ENCODE results near the gene ZBP1.

The ZBP1 gene

GRCh38 chr20:57616143-57616951 is 3.9 kb downstream of the ZBP1 start:
- DNase-seq = no peak

GRCh38 chr20:57615445-57615811 is 4.8 kb downstream of the ZBP1 start:
- no peak for DNase-seq

GRCh38 chr20:57614490-57615444 is 5.5 kb downstream of the ZBP1 start:
- DNase-seq = no peak

GRCh38 chr20:57613481-57613921 is 6.7 kb downstream of the ZBP1 start:
- no peak for DNase-seq

GRCh38 chr20:57612916-57613315 is 7.3 kb downstream of the ZBP1 start:
- DNase-seq = no peak

GRCh38 chr20:57612436-57612835 is 7.8 kb downstream of the ZBP1 start:
- DNase-seq = no peak

GRCh38 chr20:57611586-57612311 is 8.5 kb downstream of the ZBP1 start:
- DNase-seq = no peak

GRCh38 chr20:57610261-57610952 is 9.8 kb downstream of the ZBP1 start:
- DNase-seq = no peak

- DNase-seq = no peak
These were observed 10.4 kb downstream of the ZBP1 start for GRCh38 chr20:57609842-57610167.

GRCh38 chr20:57609086-57609841 is 11.0 kb downstream of the ZBP1 start:
- no peak for DNase-seq

GRCh38 chr20:57608516-57608915 is 11.7 kb downstream of the ZBP1 start:
- DNase-seq = no peak

GRCh38 chr20:57605878-57606277 is 14.3 kb downstream of the ZBP1 start:
- DNase-seq = no peak

- no peak for DNase-seq
These were observed 15.2 kb downstream of the ZBP1 start for GRCh38 chr20:57605045-57605444.

- no peak for DNase-seq
These were observed 17.1 kb downstream of the ZBP1 start for GRCh38 chr20:57603120-57603519.

GRCh38 chr20:57601737-57602136 is 18.5 kb downstream of the ZBP1 start:
- no peak for DNase-seq

GRCh38 chr20:57601211-57601570 is 19.0 kb downstream of the ZBP1 start:
- DNase-seq = no peak

GRCh38 chr20:57600320-57601210 is 19.7 kb downstream of the ZBP1 start:
- DNase-seq = no peak

GRCh38 chr20:57598491-57598890 is 21.7 kb downstream of the ZBP1 start:
- DNase-seq = no peak

GRCh38 chr20:57598060-57598459 is 22.2 kb downstream of the ZBP1 start:
- DNase-seq = no peak

- DNase-seq = peak; percentile 3
These were observed 23.0 kb downstream of the ZBP1 start for GRCh38 chr20:57596998-57597939.
